Calu3 (cell line): ENCODE results near the gene AKR7A2. TPM values are rescaled to one million over a fixed set of nuclear protein-coding genes. Genes with fewer than 3 reads are reported as not detected.

Experiments
- BruUV-seq: library from RNA; stranded (reverse); fragments of 400-500 nt; replicated peaks from 2 replicates; lab custom pipeline; 2021; lab: Mats Ljungman, UMichigan
- CTCF ChIA-PET: fragments of 300-600 bp; sonication (Branson Sonifier 250); formaldehyde crosslinking; loops from one replicate; lab custom pipeline; 2022; ENCODE audit warnings: antibody characterized with exemption; lab: Charles Lee
- DNase-seq: peaks from one replicate; pipeline ENCODE4 v3.0.0; 2022
- H3K27ac Mint-ChIP-seq: one replicate; pipeline ENCODE4 v1.8.0; 2022; ENCODE audit warnings: mixed read lengths; ENCODE audit not compliant: unreplicated experiment
- H3K27me3 Mint-ChIP-seq: one replicate; pipeline ENCODE4 v1.8.0; 2022; ENCODE audit warnings: mixed read lengths; ENCODE audit not compliant: unreplicated experiment
- H3K36me3 Mint-ChIP-seq: one replicate; pipeline ENCODE4 v1.8.0; 2022; ENCODE audit warnings: mild to moderate bottlenecking, moderate library complexity, mixed read lengths; ENCODE audit not compliant: insufficient read depth, unreplicated experiment
- H3K4me1 Mint-ChIP-seq: one replicate; pipeline ENCODE4 v1.8.0; 2022; ENCODE audit warnings: mild to moderate bottlenecking, low read depth, mixed read lengths; ENCODE audit not compliant: unreplicated experiment
- H3K4me3 Mint-ChIP-seq: one replicate; pipeline ENCODE4 v1.8.0; 2022; ENCODE audit warnings: mild to moderate bottlenecking, low read depth, moderate library complexity, mixed read lengths; ENCODE audit not compliant: unreplicated experiment
- H3K9me3 Mint-ChIP-seq: one replicate; pipeline ENCODE4 v1.8.0; 2022; ENCODE audit warnings: low read depth, mixed read lengths; ENCODE audit not compliant: unreplicated experiment
- CTCF ChIP-seq: fragments of 200-600 bp; IDR thresholded peaks from one replicate; pipeline ENCODE4 v1.8.0; 2022; ENCODE audit warnings: antibody characterized with exemption; ENCODE audit not compliant: unreplicated experiment
- intact Hi-C: fragments of 100-400 bp; cut with micrococcal nuclease; formaldehyde crosslinking; loops from one replicate; pipeline ENCODE4 v1.10.0; 2022; ENCODE audit not compliant: unreplicated experiment
- total RNA-seq: library from RNA; stranded (reverse); gene quantifications from 2 replicates; pipeline ENCODE4 v1.2.3, GENCODE V29; 2022

Gene AKR7A2
- total RNA-seq, 1 experiment from 2014 or later: 25.7 TPM

GRCh38 chr1:19313961-19314882, 2.3 kb upstream of the AKR7A2 start:
- DNase-seq: no peak
- H3K4me3 Mint-ChIP-seq: no peak overlapping the region
- no TSS peak for BruUV-seq
- TF ChIP-seq CTCF: no peak
- H3K4me1 Mint-ChIP-seq: peaks cover 26% of the 10 kb centered on the region
- intact Hi-C loops: no loop called here
- H3K9me3 Mint-ChIP-seq: no peaks in the 10 kb centered on the region
- H3K36me3 Mint-ChIP-seq: peaks cover 30% of the 10 kb centered on the region
- H3K27ac Mint-ChIP-seq: no peak overlapping the region
- no peaks in the 10 kb centered on the region for H3K27me3 Mint-ChIP-seq
- CTCF ChIA-PET: no interaction called here

- intact Hi-C loops: no loop called here
These were observed 1.7 kb upstream of the AKR7A2 start for GRCh38 chr1:19313636-19313959.

GRCh38 chr1:19312782-19313635, 1.1 kb upstream of the AKR7A2 start:
- Mint-ChIP-seq H3K27me3 (no peaks in the 10 kb centered on the region), H3K4me3 (peak overlapping the region; percentile 67), H3K36me3 (peaks cover 33% of the 10 kb centered on the region), H3K9me3 (no peaks in the 10 kb centered on the region), H3K27ac (no peak overlapping the region), H3K4me1 (peaks cover 26% of the 10 kb centered on the region)
- CTCF ChIA-PET: no interaction called here
- no peak for TF ChIP-seq CTCF
- no peak for DNase-seq
- intact Hi-C loops: no loop called here
- BruUV-seq: TSS peak; percentile 61

More at GRCh38 chr1:19313636-19313959, 1.7 kb upstream of the AKR7A2 start:
- H3K9me3 Mint-ChIP-seq: no peaks in the 10 kb centered on the region
- no peak overlapping the region for H3K27ac Mint-ChIP-seq
- no peak for DNase-seq
- CTCF ChIA-PET: no interaction called here
- peaks cover 26% of the 10 kb centered on the region for H3K4me1 Mint-ChIP-seq
- BruUV-seq: no TSS peak
- peaks cover 30% of the 10 kb centered on the region for H3K36me3 Mint-ChIP-seq
- no peak for TF ChIP-seq CTCF
- H3K27me3 Mint-ChIP-seq: no peaks in the 10 kb centered on the region
- H3K4me3 Mint-ChIP-seq: peak overlapping the region; percentile 67

GRCh38 chr1:19311503-19311930, 427 bp downstream of the AKR7A2 start:
- CTCF ChIA-PET: no interaction called here
- intact Hi-C loops: no loop called here
- Mint-ChIP-seq H3K27me3 (no peaks in the 10 kb centered on the region), H3K4me3 (peak overlapping the region; percentile 67), H3K36me3 (peaks cover 41% of the 10 kb centered on the region), H3K4me1 (peaks cover 26% of the 10 kb centered on the region), H3K9me3 (no peaks in the 10 kb centered on the region), H3K27ac (peak overlapping the region; percentile 20)
- no TSS peak for BruUV-seq
- no peak for TF ChIP-seq CTCF
- peak; percentile 21 for DNase-seq
